Smooth muscle cell (in vitro differentiated cells): Measurements from ENCODE around the gene ADAT3. TPM values are rescaled to one million over a fixed set of nuclear protein-coding genes. Genes with fewer than 3 reads are reported as not detected.

Source experiments
- DNase-seq: peaks from one replicate; lab custom pipeline; 2025; ENCODE audit not compliant: unreplicated experiment; lab: John Stamatoyannopoulos, UW
- H2AFZ ChIP-seq: fragments of 200-600 bp; sonication (generic); 2 replicates; pipeline ENCODE4 v1.6.0; 2016; ENCODE audit warnings: antibody characterized with exemption, low read depth, mild to moderate bottlenecking
- H3F3A ChIP-seq: fragments of 200-600 bp; sonication (generic); 2 replicates; pipeline ENCODE4 v1.6.0; 2017; ENCODE audit warnings: antibody characterized with exemption, low read depth
- H3K27ac ChIP-seq: fragments of 200-600 bp; sonication (generic); 2 replicates; pipeline ENCODE4 v1.5.1; 2016; ENCODE audit warnings: low read depth, mild to moderate bottlenecking
- H3K27me3 ChIP-seq: fragments of 200-600 bp; sonication (generic); 2 replicates; pipeline ENCODE4 v1.6.1; 2016; ENCODE audit warnings: low read depth, mild to moderate bottlenecking
- H3K36me3 ChIP-seq: fragments of 200-600 bp; sonication (generic); 2 replicates; pipeline ENCODE4 v1.5.1; 2016; ENCODE audit warnings: low read depth
- H3K4me1 ChIP-seq: fragments of 200-600 bp; sonication (generic); 2 replicates; pipeline ENCODE4 v1.5.1; 2016; ENCODE audit warnings: low read depth
- H3K4me2 ChIP-seq: fragments of 200-600 bp; sonication (generic); 2 replicates; pipeline ENCODE4 v1.6.0; 2016; ENCODE audit warnings: mild to moderate bottlenecking
- H3K4me3 ChIP-seq: fragments of 200-600 bp; sonication (generic); 2 replicates; pipeline ENCODE4 v1.5.1; 2016; ENCODE audit warnings: mild to moderate bottlenecking
- H3K79me2 ChIP-seq: fragments of 200-600 bp; sonication (generic); 2 replicates; pipeline ENCODE4 v1.6.0; 2016; ENCODE audit warnings: low read depth, mild to moderate bottlenecking
- H3K9ac ChIP-seq: fragments of 200-600 bp; sonication (generic); 2 replicates; pipeline ENCODE4 v1.6.0; 2016; ENCODE audit warnings: low read depth
- H3K9me3 ChIP-seq: fragments of 200-600 bp; sonication (generic); replicated peaks from 2 replicates; pipeline ENCODE4 v1.5.1; 2016; ENCODE audit warnings: low read depth
- H4K20me1 ChIP-seq: fragments of 200-600 bp; sonication (generic); 2 replicates; pipeline ENCODE4 v1.6.0; 2016; ENCODE audit warnings: low read depth
- CTCF ChIP-seq: fragments of 200-600 bp; sonication (generic); IDR thresholded peaks from 2 replicates; pipeline ENCODE4 v1.5.1; 2017; ENCODE audit warnings: borderline replicate concordance, mild to moderate bottlenecking, antibody characterized with exemption; ENCODE audit not compliant: insufficient read depth, poor library complexity, severe bottlenecking
- WGBS: methylation state at CpG from one replicate; pipeline ENCODE4 v1.1.7; 2016; ENCODE audit warnings: low lambda C conversion rate; 5-methylcytosine and 5-hydroxymethylcytosine counted together
- polyA plus RNA-seq: library from polyadenylated mRNA; unstranded; fragments of >200 nt; fragmentation: Nextera tagmentation; extraction: Ambion mirVana; gene quantifications from 2 replicates; pipeline ENCODE4 v1.2.1, GENCODE V29; 2016
- total RNA-seq: library from RNA; depleted of rRNA; stranded (reverse); fragments of >200 nt; gene quantifications from 2 replicates; pipeline ENCODE4 v1.2.3, GENCODE V29; 2014

Gene ADAT3
- total and polyA plus RNA-seq, 2 experiments from 2014 or later: 0.58 to 2.0 TPM

DNA sequence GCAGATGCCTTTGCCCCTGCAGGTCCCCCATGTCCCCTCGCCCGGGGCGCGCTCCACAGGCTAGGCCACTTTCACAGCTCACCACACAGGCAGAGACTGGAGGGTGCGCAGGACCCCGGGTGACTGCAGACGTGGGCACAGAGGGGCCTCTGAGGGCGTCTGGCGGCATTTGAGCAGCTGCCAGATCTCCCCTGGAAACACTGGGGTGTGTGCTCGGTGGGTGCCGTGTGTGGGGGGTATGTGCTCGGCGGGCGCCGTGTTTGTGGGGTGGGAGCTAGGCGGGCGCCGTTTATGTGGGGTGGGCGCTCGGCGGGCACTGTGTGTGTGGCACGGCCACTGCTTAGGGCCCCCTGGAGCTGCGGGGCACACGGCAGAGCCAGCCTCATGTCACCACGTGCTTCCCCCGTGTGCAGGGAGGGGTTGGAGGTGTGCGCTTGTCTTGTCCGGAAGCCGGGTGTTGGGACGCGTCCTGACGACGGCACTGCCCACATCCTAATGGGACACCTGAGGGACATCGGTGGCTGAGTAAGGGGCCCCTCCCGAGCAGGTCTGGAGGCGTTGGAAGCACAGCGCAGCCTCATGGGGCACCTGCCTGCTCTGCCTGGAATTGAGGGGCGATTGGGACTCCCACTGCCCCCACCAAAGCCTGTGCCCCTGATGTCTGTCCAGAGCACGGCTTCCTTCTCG is 52.5 kb downstream of the ADAT3 start:
- Histone ChIP-seq H3K9me3 (no peaks in the 10 kb centered on the region), H3K27ac (no peak overlapping the region), H2AFZ (no peak overlapping the region), H3K9ac (no peak overlapping the region), H3K27me3 (no peaks in the 10 kb centered on the region), H3F3A (no peaks in the 10 kb centered on the region), H3K36me3 (no peaks in the 10 kb centered on the region), H3K4me1 (no peaks in the 10 kb centered on the region), H3K4me2 (no peak overlapping the region), H3K79me2 (peaks cover 79% of the 10 kb centered on the region), H4K20me1 (peaks cover 95% of the 10 kb centered on the region), H3K4me3 (no peak overlapping the region)
- DNase-seq: no peak
- TF ChIP-seq CTCF: no peak
- WGBS: 96% methylated on average over 38 of the region's 40 CpGs

DNA sequence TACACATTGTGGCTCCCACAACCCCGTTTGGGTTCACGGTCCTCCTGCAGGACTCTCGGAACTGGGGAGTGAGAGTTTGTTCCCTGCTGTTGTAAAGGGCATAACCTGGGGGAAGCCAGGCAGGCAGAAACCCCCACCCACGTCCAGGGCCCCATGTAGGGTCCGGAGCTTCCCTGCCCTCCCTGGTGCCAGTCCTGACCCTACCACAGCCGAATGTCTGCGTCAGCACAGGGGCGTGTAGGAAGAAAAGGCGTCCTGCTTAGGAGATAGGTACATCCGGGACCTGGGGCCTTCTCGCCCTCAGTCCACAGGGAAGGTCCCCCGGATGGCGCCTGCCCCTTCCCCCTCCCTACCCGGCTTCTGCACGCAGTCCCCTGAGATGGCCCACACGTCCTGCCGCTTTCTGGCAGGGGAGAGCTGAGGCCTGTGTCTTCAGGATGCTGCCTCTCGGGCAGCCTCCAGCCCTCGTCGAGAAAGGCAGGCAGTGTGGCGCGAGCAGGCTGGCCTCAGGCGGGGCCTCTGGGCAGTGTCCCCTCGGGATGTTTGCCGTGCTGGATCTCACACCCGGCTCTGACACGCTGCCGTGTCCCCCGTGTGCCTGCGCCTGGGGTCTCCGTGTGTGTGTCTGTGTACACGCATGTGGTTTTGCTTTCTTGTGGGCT is 54.9 kb downstream of the ADAT3 start:
- H3K27me3 ChIP-seq: no peaks in the 10 kb centered on the region
- H3K9ac ChIP-seq: no peak overlapping the region
- H4K20me1 ChIP-seq: peaks cover 95% of the 10 kb centered on the region
- 98% methylated on average over 30 of the region's 32 CpGs for WGBS
- peaks cover 74% of the 10 kb centered on the region for H3K79me2 ChIP-seq
- DNase-seq: no peak
- no peaks in the 10 kb centered on the region for H3F3A ChIP-seq
- H3K4me3 ChIP-seq: no peak overlapping the region
- H3K9me3 ChIP-seq: no peaks in the 10 kb centered on the region
- no peak for TF ChIP-seq CTCF
- no peaks in the 10 kb centered on the region for H3K36me3 ChIP-seq
- H3K27ac ChIP-seq: no peak overlapping the region
- H3K4me1 ChIP-seq: no peaks in the 10 kb centered on the region
- H2AFZ ChIP-seq: no peak overlapping the region
- H3K4me2 ChIP-seq: no peak overlapping the region

DNA sequence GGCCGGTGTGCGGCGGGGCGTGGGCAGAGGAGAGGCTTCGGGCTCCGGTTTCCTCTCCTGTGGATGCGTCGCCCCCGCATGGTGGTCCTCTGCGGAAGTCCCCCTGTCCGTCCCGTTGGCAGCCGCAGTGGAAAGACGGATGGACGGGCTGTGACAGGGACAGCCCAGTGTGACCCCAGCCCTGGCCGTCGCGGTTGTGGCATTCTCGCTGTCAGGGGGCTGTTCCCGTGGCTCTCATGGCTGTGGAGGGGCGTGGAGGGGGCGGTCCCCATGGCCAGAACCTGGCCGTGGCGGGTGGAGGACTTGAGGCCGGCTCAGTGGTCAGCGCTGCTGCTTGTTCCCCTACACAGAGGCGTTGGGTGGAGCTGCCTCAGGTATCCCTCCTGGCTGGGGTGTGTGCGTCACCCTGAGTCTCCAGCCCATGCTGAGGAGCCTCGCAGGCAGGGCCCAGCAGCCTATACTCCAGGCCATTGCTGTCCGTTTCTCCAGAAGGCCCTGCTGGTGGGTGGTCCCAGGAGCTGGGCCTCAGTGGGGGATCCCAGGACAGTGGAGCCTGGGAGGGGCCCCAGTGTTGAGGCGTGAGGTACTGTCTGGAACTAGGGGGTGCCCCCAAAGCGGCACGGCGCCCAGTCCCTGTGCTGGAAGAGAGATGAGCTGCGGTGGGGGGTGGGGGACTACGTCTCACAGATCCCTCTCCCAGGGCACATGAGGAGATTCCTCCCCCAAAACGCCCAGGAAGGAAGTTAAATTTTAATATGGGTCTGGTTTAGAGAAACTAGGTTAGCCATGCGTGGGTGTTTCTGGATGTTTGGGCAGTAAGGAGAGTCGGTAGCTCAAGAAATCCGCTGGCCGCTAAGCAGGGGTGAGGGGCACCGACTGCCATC is 56.0 kb downstream of the ADAT3 start:
- no peak for DNase-seq
- Histone ChIP-seq H3K4me1 (no peaks in the 10 kb centered on the region), H2AFZ (no peak overlapping the region), H3K9ac (no peak overlapping the region), H3K79me2 (peaks cover 67% of the 10 kb centered on the region), H3K36me3 (no peaks in the 10 kb centered on the region), H3K4me2 (no peak overlapping the region), H3K27ac (no peak overlapping the region), H3K9me3 (no peaks in the 10 kb centered on the region), H3K27me3 (no peaks in the 10 kb centered on the region), H3F3A (no peaks in the 10 kb centered on the region), H3K4me3 (no peak overlapping the region), H4K20me1 (peaks cover 95% of the 10 kb centered on the region)
- TF ChIP-seq CTCF: no peak
- WGBS: 95% methylated on average over 39 of the region's 42 CpGs
